Thyroid gland (tissue), 4 donors: ENCODE data around the gene SPRYD7. TPM values are rescaled to one million over a fixed set of nuclear protein-coding genes. Genes with fewer than 3 reads are reported as not detected.

Experiments used
- DNase-seq, 2 donors: peaks; one replicate each; pipeline ENCODE4 v3.0.0-alpha.2; 2019
- H3K27ac ChIP-seq, 3 donors: fragments of 200-600 bp; sonication (generic); 1 replicate in 2 of 3; 2 replicates in 1 of 3; pipeline ENCODE4 v1.5.1; 2016 to 2019; ENCODE audit warnings: mild to moderate bottlenecking in 1 of 3, moderate library complexity in 1 of 3
- H3K27me3 ChIP-seq: fragments of 200-600 bp; sonication (generic); one replicate; pipeline ENCODE4 v1.5.1; 2019
- H3K36me3 ChIP-seq, 2 donors: fragments of 200-600 bp; sonication (generic); one replicate each; pipeline ENCODE4 v1.5.1; 2016 to 2019
- H3K4me1 ChIP-seq, 2 donors: fragments of 200-600 bp; sonication (generic); one replicate each; pipeline ENCODE4 v1.5.1; 2017 to 2019
- H3K4me3 ChIP-seq, 3 donors: fragments of 200-600 bp; sonication (generic); replicated peaks in 1 of 3; 1 replicate in 2 of 3; 2 replicates in 1 of 3; pipeline ENCODE4 v1.5.1; 2016; ENCODE audit warnings: mild to moderate bottlenecking in 1 of 3
- H3K9me3 ChIP-seq: fragments of 200-600 bp; sonication (generic); one replicate; pipeline ENCODE4 v1.5.1; 2017
- CTCF ChIP-seq, 6 experiments: fragments of 200-600 bp in 3 of 6; fragments of 450-650 bp in 3 of 6; sonication (generic) in 3 of 6; IDR thresholded peaks; one replicate each; pipeline ENCODE4 v1.5.1; 2016 to 2019; ENCODE audit warnings: antibody characterized with exemption in 6 of 6, mild to moderate bottlenecking in 2 of 6, inconsistent platforms in 1 of 6, moderate library complexity in 1 of 6
- POLR2A ChIP-seq, 2 donors: fragments of 450-650 bp; IDR thresholded peaks; one replicate each; pipeline ENCODE4 v1.6.1; 2017; ENCODE audit warnings: antibody characterized with exemption in 2 of 2, mild to moderate bottlenecking in 2 of 2, moderate library complexity in 1 of 2
- WGBS, 2 donors: methylation state at CpG; one replicate each; pipeline ENCODE4 v1.1.5; 2017; 5-methylcytosine and 5-hydroxymethylcytosine counted together
- intact Hi-C: fragments of 100-400 bp; cut with DNase I; formaldehyde crosslinking; loops from one replicate; pipeline ENCODE4 v1.15.1; 2023
- total RNA-seq, 4 donors: library from RNA; depleted of rRNA; stranded (reverse); fragments of >200 nt; gene quantifications; one replicate each; pipeline ENCODE4 v1.2.3, GENCODE V29; 2016

SPRYD7 gene
- total RNA-seq, 4 donors from 2014 or later: 5.1 to 8.2 (median 5.9) TPM

DNA sequence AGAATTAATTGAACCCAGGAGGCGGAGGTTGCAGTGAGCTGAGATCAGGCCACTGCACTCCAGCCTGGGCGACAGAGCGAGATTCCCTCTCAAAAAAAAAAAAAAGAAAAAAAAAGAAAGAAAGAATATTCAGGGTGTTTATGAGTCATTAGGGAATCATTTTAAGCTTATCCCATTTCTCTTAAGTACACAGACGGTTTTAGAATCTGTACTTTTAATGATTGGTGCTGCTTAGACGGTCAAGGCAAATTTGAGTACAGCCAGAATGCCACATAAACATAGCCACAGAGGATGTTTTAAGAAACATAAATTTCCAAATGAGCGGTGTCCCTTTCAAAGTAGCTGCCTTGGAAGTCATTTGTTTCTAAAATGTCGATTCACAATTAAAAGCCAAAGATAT is 2.6 kb downstream of the SPRYD7 start:
- Histone ChIP-seq H3K27me3 (no peaks in the 10 kb centered on the region), H3K27ac (no peak overlapping the region), H3K9me3 (no peaks in the 10 kb centered on the region), H3K36me3 (no peaks in the 10 kb centered on the region), H3K4me1 (peaks cover 0 to 17% of the 10 kb centered on the region in 2 donors), H3K4me3 (no peak overlapping the region)
- intact Hi-C loops: no loop called here
- WGBS, 2 donors: 93 to 97% methylated on average over 7 of the region's 7 CpGs
- TF ChIP-seq POLR2A (IDR thresholded peaks at IDR 0.05) (no peak), CTCF (IDR thresholded peaks at IDR 0.05) (no peak)
- no peak for DNase-seq

- WGBS, 2 donors: 65 to 78% methylated on average over 1 of the region's 1 CpG
- H3K36me3 ChIP-seq: peaks cover 0 to 1% of the 10 kb centered on the region in 2 donors
- H3K27me3 ChIP-seq: no peaks in the 10 kb centered on the region
- H3K4me3 ChIP-seq: no peak overlapping the region
- intact Hi-C loops: no loop called here
- no peak overlapping the region for H3K27ac ChIP-seq
- H3K9me3 ChIP-seq: no peaks in the 10 kb centered on the region
- peaks cover 0 to 17% of the 10 kb centered on the region in 2 donors for H3K4me1 ChIP-seq
- TF ChIP-seq POLR2A (IDR thresholded peaks at IDR 0.05): no peak
- TF ChIP-seq CTCF (IDR thresholded peaks at IDR 0.05): no peak
- no peak for DNase-seq
Observed at GRCh38 chr13:49932868-49933267, 3.3 kb downstream of the SPRYD7 start.

DNA sequence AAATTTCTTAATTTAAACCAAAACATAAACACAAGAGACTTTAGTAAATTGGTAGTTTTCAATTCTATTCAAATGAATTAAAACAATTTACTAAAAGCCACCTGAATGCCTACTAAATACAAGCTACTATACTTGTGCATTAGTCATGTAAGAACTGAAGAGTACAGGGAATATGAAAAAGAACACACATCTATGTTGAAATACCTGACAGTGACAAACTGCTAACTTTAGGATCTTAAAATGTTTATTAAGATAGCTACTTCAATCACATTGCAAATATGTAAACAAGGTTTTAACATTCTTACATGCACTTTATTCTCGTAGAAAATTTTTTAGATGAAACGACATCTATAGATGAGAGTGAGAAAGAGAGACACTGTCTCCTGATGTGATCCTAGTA is 4.1 kb downstream of the SPRYD7 start:
- TF ChIP-seq CTCF (IDR thresholded peaks at IDR 0.05): no peak
- TF ChIP-seq POLR2A (IDR thresholded peaks at IDR 0.05): no peak

GRCh38 chr13:49927755-49928154 is 8.4 kb downstream of the SPRYD7 start:
- H3K27me3 ChIP-seq: no peaks in the 10 kb centered on the region
- intact Hi-C loops: no loop called here
- no peaks in the 10 kb centered on the region for H3K9me3 ChIP-seq
- H3K36me3 ChIP-seq: peaks cover 8% of the 10 kb centered on the region in 2 donors
- WGBS, 2 donors: 83 to 87% methylated on average over 3 of the region's 3 CpGs
- no peak for DNase-seq
- no peak for TF ChIP-seq POLR2A (IDR thresholded peaks at IDR 0.05)
- no peak for TF ChIP-seq CTCF (IDR thresholded peaks at IDR 0.05)
- H3K27ac ChIP-seq: no peak overlapping the region
- H3K4me3 ChIP-seq: no peak overlapping the region
- H3K4me1 ChIP-seq: no peaks in the 10 kb centered on the region

More for the DNA sequence above, 4.1 kb downstream of the SPRYD7 start:
- Histone ChIP-seq H3K4me3 (no peak overlapping the region), H3K4me1 (peaks cover 0 to 15% of the 10 kb centered on the region in 2 donors), H3K27ac (no peak overlapping the region), H3K9me3 (no peaks in the 10 kb centered on the region), H3K36me3 (peaks cover 0 to 8% of the 10 kb centered on the region in 2 donors), H3K27me3 (no peaks in the 10 kb centered on the region)
- WGBS, 2 donors: 94 to 95% methylated on average over 2 of the region's 2 CpGs
- intact Hi-C loops: no loop called here
- DNase-seq: no peak

DNA sequence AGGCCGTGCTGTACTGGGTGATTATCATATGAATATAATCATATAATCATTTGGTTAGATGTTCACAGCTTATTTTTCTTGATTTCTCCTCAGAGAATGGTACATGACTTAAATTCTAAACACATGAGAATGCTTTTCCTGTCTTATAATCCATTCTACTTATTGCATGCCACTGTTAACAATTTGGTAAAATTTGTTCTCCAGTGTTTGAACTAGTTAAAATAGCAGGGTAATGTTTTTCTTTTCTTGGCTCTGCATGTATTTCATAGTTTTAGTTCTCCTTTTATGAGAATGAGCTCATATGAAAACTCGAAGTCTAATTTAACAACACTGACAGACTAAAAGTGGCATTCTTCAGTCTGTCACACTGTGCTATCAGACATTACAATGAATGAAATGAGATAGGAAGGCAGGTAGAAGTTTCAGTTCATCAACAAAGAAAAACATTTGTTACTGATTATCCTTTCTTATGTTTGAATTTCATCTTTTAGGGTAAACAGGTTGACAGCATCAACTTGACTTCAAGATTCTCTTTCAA is 10.2 kb downstream of the SPRYD7 start:
- H3K4me3 ChIP-seq: no peak overlapping the region
- no peak for DNase-seq
- TF ChIP-seq POLR2A (IDR thresholded peaks at IDR 0.05) (no peak), CTCF (IDR thresholded peaks at IDR 0.05) (no peak)
- H3K27me3 ChIP-seq: no peaks in the 10 kb centered on the region
- H3K27ac ChIP-seq: no peak overlapping the region
- peaks cover 8% of the 10 kb centered on the region in 2 donors for H3K36me3 ChIP-seq
- intact Hi-C loops: no loop called here
- H3K9me3 ChIP-seq: no peaks in the 10 kb centered on the region
- no peaks in the 10 kb centered on the region for H3K4me1 ChIP-seq
- WGBS, 2 donors: 85 to 86% methylated on average over 2 of the region's 2 CpGs
